HG03025 (cell line): ENCODE measurements around the gene C6orf132.
"Not testable (repeated sequence)": the region's sequence is repeated elsewhere in the genome, so short reads cannot be mapped to it uniquely, and the experiment has no call there.

ENCODE experiments used
- ATAC-seq: cut with Tn5 transposase; IDR thresholded peaks from one replicate; pipeline ENCODE4 v1.9.1; 2021; ENCODE audit warnings: mild to moderate bottlenecking, moderate library complexity; ENCODE audit not compliant: unreplicated experiment, low FRiP score

The C6orf132 gene, protein sequence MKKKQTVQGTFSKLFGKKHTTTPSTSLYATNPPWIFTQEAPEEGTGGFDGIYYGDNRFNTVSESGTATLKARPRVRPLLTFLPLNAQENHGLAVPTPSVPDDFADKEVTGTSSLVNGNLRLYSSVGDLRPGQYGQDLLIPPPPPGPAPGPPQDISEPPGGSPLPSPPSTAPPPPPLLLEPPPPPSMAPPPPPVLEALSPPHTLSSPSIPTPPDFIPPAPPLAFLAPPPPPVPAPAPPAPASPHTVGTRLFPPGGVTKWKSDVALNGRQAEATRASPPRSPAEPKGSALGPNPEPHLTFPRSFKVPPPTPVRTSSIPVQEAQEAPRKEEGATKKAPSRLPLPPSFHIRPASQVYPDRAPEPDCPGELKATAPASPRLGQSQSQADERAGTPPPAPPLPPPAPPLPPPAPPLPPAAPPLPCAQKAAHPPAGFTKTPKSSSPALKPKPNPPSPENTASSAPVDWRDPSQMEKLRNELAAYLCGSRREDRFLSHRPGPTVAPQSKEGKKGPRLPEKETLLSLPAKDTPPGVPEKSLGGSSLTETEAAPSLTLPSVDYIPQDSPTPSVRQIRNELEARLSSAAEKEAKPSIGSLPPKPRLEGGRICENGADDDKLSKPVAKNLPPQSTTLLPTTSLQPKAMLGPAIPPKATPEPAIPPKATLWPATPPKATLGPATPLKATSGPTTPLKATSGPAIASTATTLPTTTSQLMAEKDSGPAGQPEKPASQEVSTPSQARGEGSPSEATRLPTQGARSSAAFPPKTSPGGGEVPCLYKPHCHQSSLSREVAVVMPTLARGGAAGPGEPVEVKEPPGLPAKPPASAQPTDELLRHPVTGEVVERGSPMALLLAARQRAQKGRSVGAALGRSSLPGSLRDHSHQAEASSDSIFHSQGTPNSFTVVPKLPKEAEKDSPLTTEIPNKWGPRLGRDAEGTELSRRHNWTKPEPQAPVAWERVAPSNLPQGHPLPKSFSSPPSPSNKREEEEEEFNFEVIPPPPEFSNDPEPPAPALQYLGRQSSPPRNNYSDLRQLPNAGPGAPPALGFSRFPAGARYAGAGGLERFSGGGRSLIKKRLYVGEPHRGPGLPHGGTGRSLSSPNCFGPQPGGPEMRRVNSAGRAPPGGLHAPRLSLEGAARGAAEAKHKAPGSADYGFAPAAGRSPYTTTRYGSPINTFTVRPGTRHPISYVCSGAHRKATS

DNA sequence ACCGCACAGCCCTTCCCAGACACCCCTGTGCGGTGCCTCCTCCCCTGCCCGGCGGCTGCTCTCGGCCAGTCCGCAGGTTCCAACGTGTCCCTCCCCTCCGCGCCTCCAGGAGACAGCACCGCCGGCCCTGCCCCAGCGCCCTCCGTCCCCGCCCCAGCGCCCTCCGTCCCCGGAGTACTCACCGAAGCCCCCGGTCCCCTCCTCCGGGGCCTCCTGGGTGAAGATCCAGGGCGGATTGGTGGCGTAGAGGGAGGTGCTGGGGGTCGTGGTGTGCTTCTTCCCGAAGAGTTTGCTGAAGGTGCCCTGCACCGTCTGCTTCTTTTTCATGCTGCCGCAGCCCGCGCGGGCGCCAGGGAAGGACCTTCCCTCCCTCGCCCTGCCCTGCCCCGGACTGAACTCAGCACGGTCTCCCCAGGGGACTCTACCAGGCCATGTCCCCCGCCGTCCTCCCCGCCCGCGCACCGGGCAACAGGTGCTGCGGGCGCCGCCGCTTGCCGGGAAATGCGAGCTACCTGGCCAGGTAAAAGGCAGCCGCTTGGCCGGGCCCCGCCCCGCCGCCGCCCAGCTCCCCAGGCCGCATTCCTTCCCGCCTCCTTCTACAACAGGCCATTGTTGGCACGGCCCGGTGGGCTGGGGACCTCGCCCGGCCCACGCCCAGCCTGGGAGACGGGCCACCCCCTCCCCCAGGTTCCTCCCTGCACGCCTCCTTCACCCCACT lies at the start of gene C6orf132:
Gene C6orf132, minus strand, starts transcription at position 503 of the 718 bp plus-strand sequence. Its CDS starts 176 bp downstream, at position 327.
- ATAC-seq = no peak

DNA sequence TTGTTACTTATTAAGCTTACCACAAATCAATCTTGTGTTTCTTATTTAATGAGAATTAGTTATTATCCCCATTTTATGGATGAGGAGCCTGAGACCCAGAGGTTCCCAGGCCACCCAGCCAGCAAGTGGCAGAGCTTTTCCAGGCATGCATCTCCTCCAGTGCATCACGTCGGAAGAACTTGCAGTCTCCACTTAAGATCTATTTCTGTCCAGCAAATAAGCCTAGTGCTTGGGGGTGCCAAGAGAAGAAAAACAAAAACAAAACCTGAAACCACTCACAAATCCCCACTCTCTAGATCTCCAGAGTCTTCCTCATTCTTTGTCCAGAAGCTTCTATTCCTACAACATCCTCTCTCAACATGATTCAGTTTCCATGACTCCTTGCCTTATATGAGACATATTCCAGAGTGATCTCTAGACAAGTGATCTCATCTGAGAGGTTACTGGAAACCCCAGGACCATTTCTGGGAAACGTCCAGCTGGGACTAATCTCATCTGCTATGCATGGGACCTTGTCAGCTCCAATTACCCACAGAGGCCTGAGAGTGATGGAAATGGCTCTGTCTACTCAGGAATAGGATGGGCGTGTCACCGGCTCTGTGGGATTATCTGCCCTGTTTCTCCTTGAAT lies 48.2 kb upstream of the C6orf132 start:
- ATAC-seq = no peak

DNA sequence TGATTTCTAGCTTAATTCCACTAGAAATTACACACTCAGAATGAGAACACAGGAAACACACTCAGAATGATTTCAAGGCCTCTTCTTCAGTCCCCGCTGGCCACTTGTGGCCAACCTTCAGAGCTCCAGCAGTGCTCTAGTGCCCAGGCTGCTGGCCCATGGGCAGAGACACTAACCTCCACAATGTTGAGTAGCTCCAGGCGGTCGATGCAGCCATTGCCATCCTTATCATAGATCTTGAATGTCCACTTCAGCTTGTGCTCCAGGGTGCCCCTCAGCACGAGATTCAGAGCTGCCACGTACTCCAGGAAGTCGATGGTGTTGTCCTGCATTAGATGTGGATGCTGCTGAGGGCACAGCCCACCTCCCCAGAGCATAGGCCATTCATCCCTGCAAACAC lies 46.0 kb upstream of the C6orf132 start:
- ATAC-seq = no peak

DNA sequence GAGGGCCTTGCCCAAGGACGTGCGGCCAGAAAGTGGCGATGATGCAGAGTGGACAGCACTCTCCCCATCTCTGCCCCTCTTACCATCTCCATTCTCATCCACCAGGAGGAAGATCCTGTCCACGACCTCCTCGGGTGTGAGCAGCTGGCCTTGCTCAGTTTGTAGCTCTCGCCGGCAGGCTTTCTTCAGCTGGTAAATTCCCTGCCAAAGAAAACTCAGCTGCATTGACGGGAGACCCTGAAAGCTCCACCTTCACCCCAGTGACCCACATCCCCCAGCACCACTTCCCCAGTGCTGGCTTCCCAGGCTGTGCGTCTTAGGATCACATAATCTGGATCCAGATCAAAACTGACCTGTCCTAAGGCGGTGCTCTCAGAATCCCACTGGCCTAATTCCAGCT lies 43.2 kb upstream of the C6orf132 start:
- ATAC-seq = no peak

DNA sequence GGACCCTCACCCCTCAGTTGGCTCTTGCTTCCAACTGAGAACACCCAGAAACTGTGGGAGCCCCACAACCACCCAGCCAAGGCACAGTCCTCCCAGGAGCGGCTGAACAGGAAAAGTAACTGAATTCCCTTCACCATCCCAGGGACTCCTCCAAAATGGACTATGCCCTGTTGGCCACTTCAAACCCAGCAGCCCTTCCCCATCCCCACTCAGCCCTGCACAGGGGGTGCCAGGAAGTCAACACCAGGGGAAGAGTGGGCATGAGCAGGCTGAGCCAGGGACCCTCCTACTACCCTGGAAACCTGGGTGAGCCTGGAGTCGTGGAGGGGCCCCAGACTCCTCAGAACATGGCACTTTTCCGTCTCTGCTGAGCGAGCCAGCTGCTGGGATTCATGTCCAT lies 42.1 kb upstream of the C6orf132 start:
- ATAC-seq = no peak

DNA sequence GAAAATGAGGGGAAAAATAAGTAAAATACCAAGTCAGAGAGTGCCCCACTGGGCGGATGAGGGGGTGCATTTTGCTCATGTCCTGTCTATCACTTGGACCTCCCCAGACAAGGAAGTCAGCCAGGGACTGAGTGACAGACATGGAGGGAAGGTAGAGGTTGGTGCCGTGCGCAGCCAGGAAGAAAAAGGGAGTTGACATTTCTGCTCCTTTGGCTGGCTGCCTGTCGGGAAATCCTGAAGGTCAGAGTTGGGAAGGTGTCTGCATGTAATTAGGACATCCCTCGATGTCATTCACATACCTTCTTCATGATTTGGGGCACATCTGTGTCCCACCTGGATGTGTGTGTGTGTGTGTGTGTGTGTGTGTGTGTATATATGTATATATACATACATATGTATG lies 39.7 kb upstream of the C6orf132 start:
- ATAC-seq = no peak

DNA sequence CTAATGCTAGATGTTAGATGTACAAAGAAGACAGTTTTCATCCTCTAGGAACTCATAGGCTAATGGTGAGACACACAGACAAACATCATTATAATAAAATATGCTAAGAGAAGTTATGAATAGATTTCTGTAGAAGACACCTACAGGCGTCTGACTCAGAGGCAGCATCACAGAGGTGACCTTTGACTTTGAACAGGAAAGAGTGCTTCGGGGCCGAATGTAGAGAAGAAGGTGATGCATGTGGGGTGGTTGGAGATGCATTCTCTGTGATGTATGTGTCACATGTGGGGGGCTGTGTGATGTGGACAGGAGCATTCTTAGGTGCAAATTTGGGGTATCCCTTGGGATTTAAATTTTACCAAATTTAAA lies 37.5 kb upstream of the C6orf132 start:
- no peak for ATAC-seq

DNA sequence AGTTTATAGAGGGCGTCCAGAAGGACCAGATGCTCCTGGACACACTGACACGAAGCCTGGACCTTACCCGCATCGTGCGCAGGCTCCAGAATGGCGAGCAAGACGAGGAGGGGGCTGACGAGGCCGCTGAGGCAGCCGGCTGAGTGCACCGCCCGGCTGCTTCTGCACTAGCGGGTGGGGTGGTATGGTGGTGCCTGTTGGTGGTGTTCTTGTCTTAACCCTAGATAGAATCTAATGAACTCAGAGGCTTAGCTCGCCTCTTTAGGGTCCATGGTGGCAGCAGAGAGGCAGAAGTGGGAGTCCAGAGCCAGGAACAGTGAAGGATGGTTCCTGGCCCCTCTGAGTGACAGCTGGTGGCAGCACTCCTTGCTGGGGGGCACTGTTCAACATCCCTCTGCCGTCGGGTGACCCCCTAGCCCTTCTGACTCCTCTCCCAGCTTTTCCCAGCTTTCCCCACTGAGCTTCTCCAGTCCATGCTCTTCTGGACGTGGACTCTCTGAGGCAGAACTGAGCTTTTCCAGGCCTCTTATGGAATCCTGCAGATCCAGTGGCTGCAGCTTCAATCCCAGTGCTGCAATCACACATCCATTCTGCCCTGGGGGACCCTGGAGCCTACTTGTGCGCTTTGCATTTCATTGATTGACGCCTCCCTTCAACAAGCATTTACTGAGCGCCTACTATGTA lies 37.0 kb upstream of the C6orf132 start:
- no peak for ATAC-seq

DNA sequence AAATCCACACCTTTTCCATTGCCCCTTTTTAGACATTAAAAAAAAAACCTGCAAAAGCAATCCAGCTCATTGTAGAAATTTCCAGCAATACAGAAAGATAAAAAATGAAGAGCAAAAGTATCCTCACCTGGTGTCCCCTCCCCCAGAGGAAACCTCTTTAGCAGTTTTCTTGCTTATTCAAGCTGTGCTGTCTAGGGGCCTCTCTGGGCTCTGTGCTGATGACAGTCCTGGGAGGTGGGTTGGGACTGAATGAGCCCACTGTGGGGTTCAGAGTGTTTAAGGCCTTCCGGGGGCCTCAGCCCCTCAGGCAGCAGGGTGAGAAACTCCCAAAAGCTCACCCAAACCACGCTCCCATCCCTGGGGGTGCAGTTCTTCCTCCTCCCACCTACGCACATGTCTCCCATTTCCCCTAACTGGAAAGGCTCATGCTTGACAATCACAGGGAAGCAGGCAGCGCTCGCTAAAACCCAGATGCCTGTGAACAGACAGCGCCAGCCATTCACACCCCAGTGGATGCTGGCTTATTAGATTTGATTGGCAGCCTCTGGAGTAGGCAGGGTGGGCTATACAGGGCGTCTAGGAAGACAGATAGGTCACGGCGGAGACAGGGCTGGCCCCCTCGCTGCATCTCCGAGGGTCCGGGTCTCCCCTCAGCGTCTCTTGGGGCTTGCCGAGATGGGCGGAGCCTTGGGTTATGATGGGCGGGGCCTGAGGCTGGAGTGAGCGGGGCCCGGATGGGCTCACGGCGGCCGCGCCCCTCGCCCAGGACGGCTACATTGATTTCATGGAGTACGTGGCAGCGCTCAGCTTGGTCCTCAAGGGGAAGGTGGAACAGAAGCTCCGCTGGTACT lies 35.3 kb upstream of the C6orf132 start:
- ATAC-seq = no peak

DNA sequence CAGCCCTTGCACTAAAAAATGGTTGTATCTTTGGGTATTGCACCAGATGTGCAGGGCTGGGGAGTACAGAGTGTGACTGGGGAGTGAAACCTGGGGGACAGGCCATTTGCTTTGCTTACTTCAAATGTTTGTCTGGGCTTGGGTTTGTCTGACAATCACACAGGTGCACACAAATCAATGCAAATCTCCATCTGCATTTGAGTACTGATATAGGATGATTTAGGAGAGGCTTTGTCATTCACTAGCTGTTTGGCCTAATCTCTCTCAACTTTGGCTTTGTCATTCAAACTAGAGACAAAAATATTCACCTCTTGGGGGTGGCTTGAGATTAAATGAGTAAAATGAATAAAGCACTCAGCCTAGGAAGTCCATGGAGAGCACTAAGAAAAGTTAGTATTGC lies 34.6 kb upstream of the C6orf132 start:
- ATAC-seq = no peak

DNA sequence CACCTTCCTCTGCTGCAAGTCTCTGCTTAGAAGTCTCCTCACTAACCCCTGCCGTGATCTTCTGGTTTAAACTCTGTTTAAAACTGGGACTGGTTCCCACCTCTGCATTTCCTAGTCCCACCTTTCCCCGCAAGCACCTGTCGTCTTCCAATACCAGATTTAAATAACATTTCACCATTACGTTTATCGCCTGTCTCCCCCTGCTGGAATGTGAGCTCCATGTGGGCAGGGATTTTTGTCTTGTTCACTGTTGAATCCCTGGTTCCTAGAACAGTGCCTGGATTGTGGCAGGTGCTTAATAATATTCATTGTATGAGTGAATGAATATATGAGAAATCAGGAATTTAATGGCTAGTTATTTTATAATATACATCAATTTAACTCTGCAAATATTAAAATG lies 33.4 kb upstream of the C6orf132 start:
- ATAC-seq = no peak

DNA sequence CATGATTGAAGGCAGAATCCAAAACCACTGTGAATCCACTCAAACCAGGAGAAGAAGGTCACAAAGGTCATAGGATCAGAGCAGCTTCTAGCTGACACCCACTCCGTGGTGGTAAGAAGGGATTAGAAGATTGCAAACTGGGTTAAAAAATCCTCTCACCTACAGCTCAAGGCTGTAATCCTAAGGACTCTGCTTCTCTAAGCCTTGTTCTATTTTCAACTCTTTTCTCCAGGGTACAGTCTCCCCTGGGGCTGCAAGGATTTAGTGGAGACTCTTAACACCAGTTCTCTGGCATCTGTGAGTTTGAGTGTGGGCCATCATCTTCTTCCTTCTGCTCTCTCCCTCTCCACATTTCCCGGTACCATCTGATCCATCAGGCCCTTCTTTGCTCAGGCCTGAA lies 30.7 kb upstream of the C6orf132 start, which contains the start of gene GUCA1A:
Gene GUCA1A, plus strand, starts transcription at position 264 of the 400 bp plus-strand sequence. CDS start 250 bp downstream, outside the sequence.
- ATAC-seq = no peak

DNA sequence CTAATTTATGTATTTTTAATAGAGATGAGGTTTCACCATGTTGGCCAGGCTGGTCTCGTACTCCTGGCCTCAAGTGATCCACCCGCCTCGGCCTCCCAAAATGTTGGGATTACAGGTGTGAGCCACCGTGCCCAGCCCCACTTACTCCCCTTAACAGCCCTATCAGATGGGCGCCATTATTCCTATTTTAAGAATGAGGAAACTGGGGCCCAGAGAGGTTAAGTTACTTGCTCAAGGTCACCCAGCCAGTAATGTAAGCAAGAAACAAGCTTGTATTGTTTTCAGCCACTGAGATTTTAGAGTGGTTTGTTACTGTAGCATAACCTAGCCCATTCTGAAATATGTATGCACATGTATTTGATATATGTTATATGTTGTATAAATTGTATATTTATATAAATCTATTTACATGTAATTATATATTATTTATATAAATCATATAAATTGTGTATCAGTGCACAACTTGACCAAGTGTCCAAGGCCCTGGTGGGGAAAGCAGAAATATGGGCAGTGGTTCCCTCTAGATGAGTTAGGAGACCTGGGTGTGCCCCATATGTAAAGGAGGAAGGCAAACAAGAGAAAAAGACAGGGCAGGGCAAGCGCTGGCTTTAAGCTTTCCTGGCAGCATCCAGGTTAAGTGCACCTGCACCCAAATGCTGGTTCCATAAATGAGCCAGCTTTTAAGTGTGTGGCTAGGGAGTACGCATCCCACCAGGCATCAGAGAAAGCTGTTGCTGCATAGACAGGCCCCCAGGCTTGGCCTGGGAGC lies 29.6 kb upstream of the C6orf132 start:
- no peak for ATAC-seq

DNA sequence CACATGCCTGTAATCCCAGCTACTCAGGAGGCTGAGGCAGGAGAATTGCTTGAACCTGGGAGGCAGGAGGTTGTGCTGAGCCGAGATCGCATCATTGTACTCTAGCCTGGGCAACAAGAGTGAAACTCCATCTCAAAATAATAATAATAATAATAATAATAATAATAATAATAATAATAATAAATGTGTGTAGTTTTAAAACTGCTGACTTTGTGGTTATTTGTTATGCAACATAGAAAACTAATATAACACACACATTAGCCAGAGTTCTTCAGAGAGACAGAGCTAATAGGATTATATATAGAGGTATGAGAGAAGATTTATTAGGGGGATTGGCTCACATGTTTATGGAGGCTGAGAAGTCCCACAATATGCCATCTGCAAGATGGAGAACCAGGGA lies 27.4 kb upstream of the C6orf132 start:
- ATAC-seq = not testable (repeated sequence)

DNA sequence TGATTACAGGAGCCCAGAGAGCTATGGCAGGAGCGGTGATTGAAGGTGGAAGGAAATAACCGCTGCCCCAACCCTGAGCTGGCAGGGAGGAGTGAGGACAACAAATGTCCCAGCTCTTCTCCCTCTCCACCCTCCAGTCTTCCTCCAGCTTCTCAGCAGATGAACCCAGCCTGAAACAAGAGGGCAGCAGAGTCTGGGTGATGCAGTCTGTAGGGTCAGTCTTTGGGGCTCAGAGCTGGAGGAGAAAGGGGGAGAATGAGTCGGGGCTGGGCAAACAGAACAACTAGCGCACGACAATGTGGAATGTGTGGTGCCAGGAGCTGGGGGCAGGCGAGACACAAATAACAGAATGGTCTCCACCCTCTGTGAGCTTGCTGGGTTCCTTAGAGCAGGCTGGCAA lies 26.2 kb upstream of the C6orf132 start:
- no peak for ATAC-seq

DNA sequence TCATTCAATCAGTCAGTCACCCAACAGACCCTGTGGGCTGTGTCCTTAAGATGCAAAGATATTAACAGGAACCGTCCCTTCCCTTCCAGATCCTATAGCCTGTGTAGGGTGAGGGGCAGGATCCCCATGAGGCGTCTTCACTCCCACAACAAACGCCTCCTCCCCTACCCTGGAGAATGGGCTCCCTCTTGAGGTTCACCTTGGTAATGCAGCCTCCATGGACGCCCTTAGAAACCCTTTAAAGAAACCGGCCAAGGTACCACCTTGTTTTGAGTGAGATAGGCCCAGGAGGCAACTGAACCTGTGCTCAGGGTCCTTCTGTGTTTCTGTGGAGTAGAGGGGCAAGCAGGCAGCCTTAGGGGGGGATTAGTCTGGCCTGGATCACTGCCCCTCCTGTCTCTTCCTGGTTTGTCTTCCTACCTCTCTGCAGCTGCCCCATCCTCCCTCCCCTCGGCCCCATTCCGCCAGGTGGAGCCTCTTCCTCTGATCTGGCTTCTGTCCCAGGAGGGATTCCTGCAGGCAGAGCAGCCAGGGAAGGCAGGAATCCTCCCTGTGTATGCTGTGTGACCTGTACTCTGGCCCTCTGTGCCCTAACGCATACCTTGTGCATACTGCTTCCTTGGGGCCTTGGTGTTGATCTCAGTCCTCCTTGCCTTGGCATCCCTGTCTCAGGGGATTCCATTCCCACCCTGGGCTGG lies 24.2 kb upstream of the C6orf132 start:
- ATAC-seq = no peak

DNA sequence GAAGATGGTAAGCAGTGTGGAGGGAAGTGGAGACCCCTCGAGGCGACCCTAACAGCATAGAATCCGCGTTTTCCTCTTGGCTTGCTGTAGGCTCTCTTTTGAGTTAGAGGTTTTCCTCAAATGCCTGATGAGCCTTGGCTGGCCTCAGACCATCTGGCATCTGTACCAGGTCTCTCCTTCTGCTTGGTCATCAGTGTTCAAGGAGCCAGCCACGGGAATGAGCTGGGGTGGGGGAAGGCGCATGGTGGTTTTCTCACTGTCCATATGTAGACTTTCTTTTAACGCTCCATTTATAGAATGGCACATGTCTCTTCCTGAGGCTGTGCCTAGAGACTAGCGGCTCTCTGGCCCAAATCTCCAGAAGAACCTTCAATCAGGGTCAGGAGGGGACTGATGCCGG lies 22.6 kb upstream of the C6orf132 start:
- no peak for ATAC-seq
